ENCODE data around the gene CSMD2. TPM values are rescaled to one million over a fixed set of nuclear protein-coding genes. Genes with fewer than 3 reads are reported as not detected.

The CSMD2 gene
- total and polyA plus RNA-seq, 4 donors, result 0.25 to 2.4 (median 1.7) TPM

DNA sequence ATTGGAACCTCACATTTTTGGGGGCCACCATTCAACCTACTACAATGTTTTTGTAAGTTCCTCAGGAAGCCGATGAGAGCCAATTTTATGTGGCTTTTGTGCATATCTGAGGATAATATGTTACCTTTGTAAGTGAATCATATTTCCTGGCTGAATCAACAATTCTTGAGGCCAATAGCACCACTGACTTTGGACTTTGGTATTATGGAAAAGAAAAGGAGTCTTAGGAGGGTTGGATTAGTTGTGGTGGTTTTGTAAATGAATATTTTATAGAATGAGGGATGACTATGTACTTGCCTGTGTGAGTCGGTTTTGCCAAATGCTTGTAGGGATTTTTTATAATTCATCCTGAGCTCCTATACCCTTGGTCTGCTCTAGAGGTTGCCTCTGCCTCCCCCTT is 482.7 kb downstream of the CSMD2 start:
- intact Hi-C loops (cut with DNase I), result no loop called here
- Histone ChIP-seq H3K36me3 (ENCODE audit: control insufficient read depth in 1 of 2, insufficient read depth in 2 of 2, low read length in 1 of 2) (no peaks in the 10 kb centered on the region), H3K27ac (ENCODE audit: low read depth in 1 of 2, low read length in 2 of 2) (no peak overlapping the region), H3K4me3 (ENCODE audit: low read length in 2 of 2) (no peak overlapping the region), H3K27me3 (ENCODE audit: control insufficient read depth in 1 of 2, insufficient read depth in 2 of 2, low read length in 1 of 2) (no peaks in the 10 kb centered on the region), H3K9me3 (ENCODE audit: control insufficient read depth, low read length) (no peaks in the 10 kb centered on the region), H3K4me1 (ENCODE audit: control insufficient read depth in 1 of 2, insufficient read depth in 2 of 2, low read length in 2 of 2) (no peaks in the 10 kb centered on the region)
- 75 to 88% methylated on average over 2 of the region's 2 CpGs for WGBS, 2 donors
- no peak for DNase-seq
- ATAC-seq (ENCODE audit: low FRiP score), result no peak

DNA sequence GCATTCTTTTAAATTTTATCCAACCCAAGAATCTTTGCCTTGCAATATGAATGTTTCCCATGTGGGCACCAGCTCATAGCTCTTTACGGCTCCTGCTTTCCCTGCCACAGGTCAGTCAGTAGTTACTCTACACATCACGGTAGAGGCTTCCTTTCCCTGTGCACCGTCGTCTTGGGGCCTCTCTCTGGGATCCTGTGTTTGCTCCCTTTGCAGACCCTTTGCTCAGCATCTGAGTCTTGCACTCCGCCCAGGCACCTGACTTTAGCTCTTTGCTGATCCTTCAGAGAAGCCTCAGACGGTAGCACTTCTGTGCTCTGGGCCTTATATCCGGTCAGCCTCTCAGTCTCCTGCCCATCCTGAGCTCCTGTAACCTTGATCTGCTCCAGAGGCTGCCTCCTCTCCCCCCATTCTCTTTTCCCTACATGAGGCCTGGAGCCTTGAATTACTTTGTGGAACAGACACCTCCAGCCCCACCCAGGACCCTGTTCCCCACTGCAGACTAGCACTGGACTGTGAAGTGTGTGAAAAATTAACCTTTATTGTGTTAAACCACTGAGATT is 484.7 kb downstream of the CSMD2 start:
- intact Hi-C loops (cut with DNase I), result no loop called here
- 77 to 84% methylated on average over 7 of the region's 7 CpGs for WGBS, 2 donors
- no peak for ATAC-seq (ENCODE audit: low FRiP score)

DNA sequence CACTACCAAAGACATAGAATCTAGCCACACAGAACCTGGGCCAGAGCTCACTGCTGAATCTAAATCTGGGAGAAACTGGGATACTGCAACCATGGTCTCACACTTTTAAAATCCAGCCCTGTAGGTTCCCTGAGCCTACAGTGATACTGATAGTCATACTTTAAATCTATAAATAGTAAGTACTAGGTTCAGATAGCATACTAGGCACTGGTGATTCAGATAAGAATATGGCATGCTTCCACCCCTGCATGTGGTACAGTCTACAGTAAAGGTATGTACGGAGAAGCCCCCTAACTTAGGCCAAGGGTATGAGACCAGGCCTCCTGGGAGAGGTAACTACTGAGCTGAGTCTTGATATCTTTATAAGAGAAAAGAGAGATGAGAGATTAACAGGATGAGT is 494.5 kb downstream of the CSMD2 start:
- H3K36me3 ChIP-seq (ENCODE audit: control insufficient read depth in 1 of 2, insufficient read depth in 2 of 2, low read length in 1 of 2), result peaks cover 0 to 2% of the 10 kb centered on the region in 2 donors
- WGBS, 2 donors, result 53 to 71% methylated on average over 1 of the region's 1 CpG
- intact Hi-C loops (cut with DNase I), result no loop called here
- no peaks in the 10 kb centered on the region for H3K4me1 ChIP-seq (ENCODE audit: control insufficient read depth in 1 of 2, insufficient read depth in 2 of 2, low read length in 2 of 2)
- DNase-seq (no peak), ATAC-seq (ENCODE audit: low FRiP score) (no peak)
- H3K9me3 ChIP-seq (ENCODE audit: control insufficient read depth, low read length), result peaks cover 1% of the 10 kb centered on the region
- no peaks in the 10 kb centered on the region for H3K27me3 ChIP-seq (ENCODE audit: control insufficient read depth in 1 of 2, insufficient read depth in 2 of 2, low read length in 1 of 2)
- no peak overlapping the region for H3K4me3 ChIP-seq (ENCODE audit: low read length in 2 of 2)
- no peak overlapping the region for H3K27ac ChIP-seq (ENCODE audit: low read depth in 1 of 2, low read length in 2 of 2)

More for the DNA sequence above, 484.7 kb downstream of the CSMD2 start:
- Histone ChIP-seq H3K27me3 (ENCODE audit: control insufficient read depth in 1 of 2, insufficient read depth in 2 of 2, low read length in 1 of 2) (no peaks in the 10 kb centered on the region), H3K36me3 (ENCODE audit: control insufficient read depth in 1 of 2, insufficient read depth in 2 of 2, low read length in 1 of 2) (no peaks in the 10 kb centered on the region), H3K27ac (ENCODE audit: low read depth in 1 of 2, low read length in 2 of 2) (no peak overlapping the region), H3K4me3 (ENCODE audit: low read length in 2 of 2) (no peak overlapping the region), H3K4me1 (ENCODE audit: control insufficient read depth in 1 of 2, insufficient read depth in 2 of 2, low read length in 2 of 2) (no peaks in the 10 kb centered on the region), H3K9me3 (ENCODE audit: control insufficient read depth, low read length) (no peaks in the 10 kb centered on the region)
- no peak for DNase-seq

DNA sequence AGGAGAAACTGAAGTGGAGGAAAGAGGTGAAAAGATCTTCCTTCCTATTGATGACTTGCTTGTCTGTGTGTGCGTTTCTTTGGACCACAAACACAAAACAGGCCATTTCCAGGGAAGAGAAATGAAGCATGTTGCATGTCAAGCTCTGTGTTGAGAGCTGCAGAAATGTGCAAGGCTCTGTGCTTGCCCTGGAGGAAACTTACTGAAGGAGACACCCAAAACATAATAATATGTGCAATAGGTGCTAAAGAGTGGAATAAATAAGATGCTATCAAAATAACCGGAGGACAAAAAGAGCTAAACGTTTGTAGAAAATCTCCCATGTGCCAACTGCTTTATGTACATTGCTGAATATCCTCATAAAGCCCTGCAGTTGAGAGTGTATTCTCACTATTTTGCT is 496.3 kb downstream of the CSMD2 start:
- WGBS, 2 donors, result 64 to 74% methylated on average over 3 of the region's 3 CpGs
- peaks cover 1% of the 10 kb centered on the region for H3K9me3 ChIP-seq (ENCODE audit: control insufficient read depth, low read length)
- no peaks in the 10 kb centered on the region for H3K4me1 ChIP-seq (ENCODE audit: control insufficient read depth in 1 of 2, insufficient read depth in 2 of 2, low read length in 2 of 2)
- DNase-seq (no peak), ATAC-seq (ENCODE audit: low FRiP score) (no peak)
- intact Hi-C loops (cut with DNase I), result no loop called here
- no peak overlapping the region for H3K27ac ChIP-seq (ENCODE audit: low read depth in 1 of 2, low read length in 2 of 2)
- no peaks in the 10 kb centered on the region for H3K27me3 ChIP-seq (ENCODE audit: control insufficient read depth in 1 of 2, insufficient read depth in 2 of 2, low read length in 1 of 2)
- H3K4me3 ChIP-seq (ENCODE audit: low read length in 2 of 2), result no peak overlapping the region
- peaks cover 0 to 2% of the 10 kb centered on the region in 2 donors for H3K36me3 ChIP-seq (ENCODE audit: control insufficient read depth in 1 of 2, insufficient read depth in 2 of 2, low read length in 1 of 2)

DNA sequence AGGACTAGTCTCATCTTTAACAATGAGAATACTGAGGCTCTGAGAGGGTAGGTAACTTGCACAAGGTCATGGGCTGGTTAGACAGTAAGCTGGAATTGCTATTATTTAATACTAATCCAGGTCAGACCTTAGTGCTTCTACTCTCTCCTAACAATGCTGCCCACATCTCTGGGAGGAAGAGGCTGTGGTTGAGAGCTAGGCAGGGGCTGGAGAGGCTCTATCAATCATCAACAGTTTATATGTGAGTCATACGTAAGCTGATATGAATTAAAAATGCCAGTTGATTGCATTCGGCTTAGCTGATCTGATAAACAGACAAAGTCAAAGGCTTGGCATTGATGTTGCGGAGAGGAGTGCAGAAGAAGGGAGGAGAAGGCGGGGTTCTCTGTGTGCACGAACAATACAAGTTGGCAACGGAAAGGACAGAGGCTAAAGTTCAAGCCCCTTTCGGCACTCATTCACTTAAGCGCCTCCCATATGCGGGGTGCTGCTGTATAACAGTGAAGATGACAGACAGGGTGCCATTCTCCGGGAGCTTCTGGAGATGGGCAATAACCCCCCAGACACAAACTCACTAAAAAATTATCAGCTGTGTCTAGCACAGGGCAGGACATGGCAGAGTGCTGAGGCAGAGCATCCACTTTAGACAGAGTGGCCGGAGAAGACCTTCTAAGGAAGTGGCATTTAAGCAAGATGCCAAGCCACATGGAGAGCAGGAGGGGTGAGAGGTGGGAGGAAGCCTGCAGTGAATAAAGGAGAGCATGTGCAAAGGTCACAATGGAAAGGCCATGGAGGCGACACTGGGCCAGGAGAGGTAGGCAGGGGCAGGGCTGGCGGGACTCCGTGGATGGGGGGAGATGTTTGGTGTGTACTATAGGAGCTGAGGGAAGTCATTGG is 497.4 kb downstream of the CSMD2 start:
- no peak for ATAC-seq (ENCODE audit: low FRiP score)
- no peak overlapping the region for H3K4me3 ChIP-seq (ENCODE audit: low read length in 2 of 2)
- intact Hi-C loops (cut with DNase I), result no loop called here
- peaks cover 0 to 2% of the 10 kb centered on the region in 2 donors for H3K36me3 ChIP-seq (ENCODE audit: control insufficient read depth in 1 of 2, insufficient read depth in 2 of 2, low read length in 1 of 2)
- peaks cover 1% of the 10 kb centered on the region for H3K9me3 ChIP-seq (ENCODE audit: control insufficient read depth, low read length)
- no peaks in the 10 kb centered on the region for H3K27me3 ChIP-seq (ENCODE audit: control insufficient read depth in 1 of 2, insufficient read depth in 2 of 2, low read length in 1 of 2)
- no peaks in the 10 kb centered on the region for H3K4me1 ChIP-seq (ENCODE audit: control insufficient read depth in 1 of 2, insufficient read depth in 2 of 2, low read length in 2 of 2)
- no peak for DNase-seq
- 83 to 84% methylated on average over 14 of the region's 14 CpGs for WGBS, 2 donors
- H3K27ac ChIP-seq (ENCODE audit: low read depth in 1 of 2, low read length in 2 of 2), result no peak overlapping the region

DNA sequence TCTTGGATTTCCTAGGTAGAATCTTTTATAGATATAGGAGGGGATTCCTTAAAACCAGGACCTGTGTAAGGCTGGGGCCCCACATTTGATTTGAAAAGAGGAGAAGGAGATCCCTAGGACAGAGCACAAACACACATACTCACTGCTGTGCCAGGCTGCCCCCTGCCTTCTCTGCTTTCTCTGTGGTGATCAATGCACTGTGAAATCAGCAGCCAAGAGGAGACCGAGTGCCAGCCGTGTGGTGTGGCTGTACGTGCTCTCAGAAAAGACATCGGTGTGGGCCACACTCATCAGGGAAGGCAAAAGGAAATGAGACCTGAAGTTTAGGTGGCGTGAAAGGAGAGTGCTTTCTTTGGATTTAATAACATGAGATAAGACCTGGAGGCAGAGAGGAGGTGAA is 498.4 kb downstream of the CSMD2 start:
- 79 to 82% methylated on average over 5 of the region's 5 CpGs for WGBS, 2 donors
- no peak for ATAC-seq (ENCODE audit: low FRiP score)
- no peak for DNase-seq
- Histone ChIP-seq H3K9me3 (ENCODE audit: control insufficient read depth, low read length) (peaks cover 1% of the 10 kb centered on the region), H3K27me3 (ENCODE audit: control insufficient read depth in 1 of 2, insufficient read depth in 2 of 2, low read length in 1 of 2) (no peaks in the 10 kb centered on the region), H3K36me3 (ENCODE audit: control insufficient read depth in 1 of 2, insufficient read depth in 2 of 2, low read length in 1 of 2) (peaks cover 0 to 2% of the 10 kb centered on the region in 2 donors), H3K27ac (ENCODE audit: low read depth in 1 of 2, low read length in 2 of 2) (no peak overlapping the region), H3K4me1 (ENCODE audit: control insufficient read depth in 1 of 2, insufficient read depth in 2 of 2, low read length in 2 of 2) (no peaks in the 10 kb centered on the region), H3K4me3 (ENCODE audit: low read length in 2 of 2) (no peak overlapping the region)
- intact Hi-C loops (cut with DNase I), result no loop called here

DNA sequence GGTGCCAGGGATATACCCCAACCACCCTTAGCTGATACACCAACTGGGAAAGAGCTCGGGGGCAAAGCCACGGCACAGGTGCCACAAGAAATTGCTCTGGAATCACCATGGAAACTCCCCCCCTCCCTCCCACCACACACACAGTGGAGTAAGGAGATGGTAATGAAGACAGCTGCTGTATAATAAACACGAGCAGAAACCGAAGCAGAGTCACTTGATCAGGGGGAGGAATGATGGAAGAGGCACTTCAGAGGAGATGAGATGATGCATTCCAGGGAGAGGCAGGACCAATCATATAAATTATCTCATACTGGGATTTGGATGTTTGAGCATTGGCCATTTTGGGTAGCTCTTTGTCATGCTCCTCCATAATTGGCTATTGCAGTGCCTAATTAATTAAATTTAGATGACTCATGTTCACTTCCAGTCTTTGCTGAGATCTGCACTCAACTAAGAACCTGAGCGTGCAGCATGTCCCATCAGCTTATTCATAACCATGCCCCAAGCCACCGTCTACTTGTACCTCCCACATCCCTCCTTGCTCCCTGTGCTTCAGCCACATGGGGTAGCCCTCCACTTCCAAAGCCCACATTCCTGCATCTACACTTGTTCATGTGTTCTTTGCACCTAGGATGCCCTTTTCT is 503.1 kb downstream of the CSMD2 start:
- DNase-seq (no peak), ATAC-seq (ENCODE audit: low FRiP score) (no peak)

DNA sequence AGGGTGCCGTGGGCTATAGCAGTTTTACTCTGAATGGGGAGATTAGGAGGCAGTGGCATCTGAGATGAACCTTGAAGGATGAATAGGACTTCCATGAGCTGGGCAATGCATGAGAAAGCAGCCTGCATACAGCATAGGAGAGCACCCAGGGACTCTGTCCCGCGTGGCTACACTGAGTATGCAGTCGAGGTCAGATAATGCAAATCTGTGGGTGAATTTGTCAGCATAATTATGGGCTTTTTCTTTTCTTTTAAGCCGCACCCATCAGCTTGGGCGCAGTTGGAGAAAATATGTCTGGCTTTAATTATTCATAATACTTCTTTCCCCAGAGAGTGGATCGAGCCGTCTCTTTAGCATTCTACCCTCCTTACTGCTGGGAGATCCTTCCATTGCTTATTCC is 504.1 kb downstream of the CSMD2 start:
- no peaks in the 10 kb centered on the region for H3K9me3 ChIP-seq (ENCODE audit: control insufficient read depth, low read length)
- DNase-seq (no peak), ATAC-seq (ENCODE audit: low FRiP score) (no peak)
- H3K27ac ChIP-seq (ENCODE audit: low read depth in 1 of 2, low read length in 2 of 2), result no peak overlapping the region
- H3K27me3 ChIP-seq (ENCODE audit: control insufficient read depth in 1 of 2, insufficient read depth in 2 of 2, low read length in 1 of 2), result no peaks in the 10 kb centered on the region
- WGBS, 2 donors, result 86 to 88% methylated on average over 8 of the region's 8 CpGs
- no peaks in the 10 kb centered on the region for H3K4me1 ChIP-seq (ENCODE audit: control insufficient read depth in 1 of 2, insufficient read depth in 2 of 2, low read length in 2 of 2)
- H3K4me3 ChIP-seq (ENCODE audit: low read length in 2 of 2), result no peak overlapping the region
- H3K36me3 ChIP-seq (ENCODE audit: control insufficient read depth in 1 of 2, insufficient read depth in 2 of 2, low read length in 1 of 2), result no peaks in the 10 kb centered on the region
- intact Hi-C loops (cut with DNase I), result no loop called here

More for the DNA sequence above, 503.1 kb downstream of the CSMD2 start:
- H3K9me3 ChIP-seq (ENCODE audit: control insufficient read depth, low read length), result no peaks in the 10 kb centered on the region
- no peak overlapping the region for H3K4me3 ChIP-seq (ENCODE audit: low read length in 2 of 2)
- no peaks in the 10 kb centered on the region for H3K4me1 ChIP-seq (ENCODE audit: control insufficient read depth in 1 of 2, insufficient read depth in 2 of 2, low read length in 2 of 2)
- no peaks in the 10 kb centered on the region for H3K36me3 ChIP-seq (ENCODE audit: control insufficient read depth in 1 of 2, insufficient read depth in 2 of 2, low read length in 1 of 2)
- WGBS, 2 donors, result 71 to 76% methylated on average over 6 of the region's 6 CpGs
- H3K27ac ChIP-seq (ENCODE audit: low read depth in 1 of 2, low read length in 2 of 2), result no peak overlapping the region
- H3K27me3 ChIP-seq (ENCODE audit: control insufficient read depth in 1 of 2, insufficient read depth in 2 of 2, low read length in 1 of 2), result no peaks in the 10 kb centered on the region
- intact Hi-C loops (cut with DNase I), result no loop called here
